GM19238 (cell line): Measurements from ENCODE around the gene TUBB1.
"Not testable (repeated sequence)": the region's sequence is repeated elsewhere in the genome, so short reads cannot be mapped to it uniquely, and the experiment has no call there.

Experiments
- DNase-seq: peaks from one replicate; pipeline ENCODE4 v3.0.0; 2011; ENCODE audit warnings: low spot score; ENCODE audit not compliant: insufficient read length

The TUBB1 gene

GRCh38 chr20:59018817-59019216, 412 bp upstream of the TUBB1 start:
- no peak for DNase-seq

GRCh38 chr20:59020938-59021551, 1.8 kb downstream of the TUBB1 start:
- DNase-seq, result no peak

DNA sequence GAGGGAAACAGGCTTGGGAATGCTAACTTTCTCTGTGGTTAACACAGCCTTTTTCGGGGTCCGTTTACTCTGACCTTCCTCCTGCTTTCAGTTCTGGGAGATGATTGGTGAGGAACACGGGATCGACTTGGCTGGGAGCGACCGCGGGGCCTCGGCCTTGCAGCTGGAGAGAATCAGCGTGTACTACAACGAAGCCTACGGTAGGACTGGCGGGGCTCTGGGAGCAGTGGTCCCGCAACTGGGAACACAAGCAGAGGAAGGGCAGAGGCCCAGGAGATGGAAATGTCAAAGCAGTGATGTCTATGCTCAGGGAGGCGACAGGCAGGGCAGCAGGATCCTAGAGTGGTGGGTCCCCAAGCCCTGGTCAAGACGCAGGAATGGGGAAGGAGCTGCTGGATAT, 3.5 kb downstream of the TUBB1 start:
- no peak for DNase-seq

GRCh38 chr20:59023616-59024015, 4.4 kb downstream of the TUBB1 start:
- DNase-seq, result no peak

GRCh38 chr20:59024111-59024530, 4.9 kb downstream of the TUBB1 start:
- DNase-seq, result no peak

- DNase-seq, result no peak
Observed at GRCh38 chr20:59025086-59025485, 5.9 kb downstream of the TUBB1 start.

DNA sequence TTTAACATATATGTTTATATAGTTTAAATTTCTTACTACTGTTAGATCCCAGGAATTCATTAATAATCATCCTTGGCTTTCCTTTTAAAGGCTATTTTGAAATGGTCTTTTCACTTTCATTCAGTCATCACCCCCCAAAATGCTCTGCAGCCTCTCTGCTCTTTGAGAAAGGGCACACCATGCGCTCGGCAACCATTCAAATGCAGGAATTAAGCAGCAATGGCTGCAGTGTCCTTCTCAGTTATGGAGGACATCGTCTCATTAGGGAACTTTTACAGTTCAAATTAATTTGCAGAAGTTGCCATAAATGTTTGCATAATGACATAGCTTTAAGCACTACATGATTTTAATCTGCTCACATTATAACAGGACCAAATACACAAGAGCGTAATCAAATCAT, 6.3 kb downstream of the TUBB1 start:
- no peak for DNase-seq

DNA sequence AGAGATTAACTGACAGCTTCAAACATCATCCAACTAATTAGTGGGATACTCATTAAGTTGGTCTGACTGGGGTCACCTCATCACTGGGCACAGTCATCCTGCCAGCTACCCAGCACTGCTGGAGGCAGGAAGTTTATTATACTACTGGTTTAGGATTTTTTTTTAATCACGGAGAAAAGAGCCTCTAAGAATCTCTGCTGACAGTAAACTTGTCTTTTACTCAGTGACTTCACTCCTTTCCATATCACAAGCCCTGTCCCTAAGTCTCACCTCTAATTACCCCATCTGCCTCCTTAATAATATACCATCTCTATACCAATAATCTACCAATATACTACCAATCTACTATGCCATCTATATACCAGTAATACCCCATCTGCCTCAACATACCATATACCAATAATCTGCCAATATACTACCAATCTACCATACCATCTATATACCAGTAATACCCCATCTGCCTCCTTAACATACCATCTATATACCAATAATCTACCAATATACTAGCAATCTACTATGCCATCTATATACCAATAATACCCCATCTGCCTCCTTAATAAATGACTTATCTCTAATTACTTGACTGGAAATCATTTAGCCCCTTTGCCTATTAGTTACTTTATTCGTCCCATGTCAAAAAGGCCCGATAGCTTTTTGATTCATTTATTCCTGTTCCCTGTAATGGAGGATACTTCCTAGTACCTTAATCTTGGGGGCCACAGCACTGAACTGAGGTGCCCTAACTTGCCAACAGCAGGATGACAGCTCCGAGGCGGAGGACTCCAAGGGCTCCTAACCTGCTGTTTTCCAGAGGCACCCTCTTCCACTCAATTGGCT, 7.9 kb downstream of the TUBB1 start:
- no peak for DNase-seq

DNA sequence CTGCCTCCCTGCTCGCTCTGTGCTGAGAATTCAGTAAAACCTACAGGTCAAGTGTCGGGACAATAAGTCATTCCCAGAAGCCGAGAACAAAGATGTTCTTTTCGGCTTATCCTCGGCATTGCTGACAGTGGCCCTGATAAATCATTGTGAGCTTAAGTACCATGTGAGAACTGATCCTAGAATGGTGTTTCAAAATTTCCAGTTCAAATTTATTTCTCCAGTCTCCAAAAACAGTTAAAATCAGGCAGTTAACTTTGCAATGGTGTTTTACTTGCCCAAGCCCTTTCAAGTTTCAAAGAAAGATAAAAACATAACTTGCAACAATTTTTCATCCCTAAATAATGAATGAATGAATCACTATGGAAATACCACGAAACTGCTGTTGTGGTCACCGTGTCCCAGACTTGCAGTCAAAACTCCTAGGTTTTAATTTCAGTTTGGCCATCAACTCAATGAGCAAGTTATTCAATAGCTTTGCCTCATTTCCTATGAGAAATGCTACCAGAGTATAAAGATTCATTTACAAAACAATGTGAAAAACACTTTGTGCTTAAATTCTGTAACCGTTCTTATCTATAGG, 8.6 kb downstream of the TUBB1 start:
- no peak for DNase-seq

DNA sequence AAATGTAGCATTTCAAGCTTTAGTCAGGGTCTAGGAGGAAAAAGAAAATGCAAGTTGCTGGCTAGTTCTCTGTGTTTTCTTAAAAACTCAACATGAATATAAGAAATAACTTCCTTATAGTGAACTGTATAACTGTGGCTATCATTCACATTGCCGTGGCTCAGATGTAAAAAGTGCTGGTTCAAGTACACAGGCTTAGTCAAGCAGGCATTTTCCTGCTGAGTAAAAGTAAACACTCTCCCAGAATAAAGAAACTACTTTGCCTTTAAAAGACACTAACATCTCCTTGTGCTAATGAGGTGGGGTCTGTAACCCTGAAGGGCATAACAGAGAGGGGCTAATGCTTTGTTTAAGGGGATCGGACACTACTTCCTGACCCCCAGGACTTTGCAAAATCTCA, 9.6 kb downstream of the TUBB1 start:
- DNase-seq, result no peak

DNA sequence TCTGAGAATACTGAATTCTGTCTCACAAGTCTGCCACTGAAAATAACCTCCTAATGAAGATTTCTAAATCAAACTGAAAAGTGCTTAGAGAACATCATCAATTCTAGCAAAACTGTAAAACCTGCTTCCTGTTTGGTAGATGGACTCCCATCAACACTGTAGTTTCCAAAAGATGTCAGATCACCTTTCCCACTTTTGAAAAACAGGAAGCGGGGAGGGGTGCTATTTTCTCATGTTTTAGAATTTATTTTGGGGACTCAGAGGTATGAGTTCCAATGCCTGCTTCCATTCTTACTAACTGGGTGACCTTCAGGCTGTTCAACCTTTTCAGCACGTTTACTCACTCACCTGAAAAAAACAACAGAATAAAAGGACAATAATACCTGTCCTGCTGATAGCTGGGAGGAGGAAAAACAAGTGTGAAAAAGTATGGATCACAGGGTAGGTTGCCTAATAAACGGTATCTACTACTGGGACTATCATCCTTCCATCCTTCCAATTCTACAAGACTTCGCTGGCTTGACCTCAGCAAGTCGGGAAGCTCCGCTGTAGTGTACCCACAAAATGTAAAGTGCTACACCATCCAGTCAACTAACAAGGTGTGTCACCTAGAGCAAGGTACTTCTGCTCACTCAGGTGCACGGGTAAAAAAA, 11.8 kb downstream of the TUBB1 start:
- DNase-seq, result no peak

- no peak for DNase-seq
Observed at GRCh38 chr20:59031564-59032022, 12.4 kb downstream of the TUBB1 start.

DNA sequence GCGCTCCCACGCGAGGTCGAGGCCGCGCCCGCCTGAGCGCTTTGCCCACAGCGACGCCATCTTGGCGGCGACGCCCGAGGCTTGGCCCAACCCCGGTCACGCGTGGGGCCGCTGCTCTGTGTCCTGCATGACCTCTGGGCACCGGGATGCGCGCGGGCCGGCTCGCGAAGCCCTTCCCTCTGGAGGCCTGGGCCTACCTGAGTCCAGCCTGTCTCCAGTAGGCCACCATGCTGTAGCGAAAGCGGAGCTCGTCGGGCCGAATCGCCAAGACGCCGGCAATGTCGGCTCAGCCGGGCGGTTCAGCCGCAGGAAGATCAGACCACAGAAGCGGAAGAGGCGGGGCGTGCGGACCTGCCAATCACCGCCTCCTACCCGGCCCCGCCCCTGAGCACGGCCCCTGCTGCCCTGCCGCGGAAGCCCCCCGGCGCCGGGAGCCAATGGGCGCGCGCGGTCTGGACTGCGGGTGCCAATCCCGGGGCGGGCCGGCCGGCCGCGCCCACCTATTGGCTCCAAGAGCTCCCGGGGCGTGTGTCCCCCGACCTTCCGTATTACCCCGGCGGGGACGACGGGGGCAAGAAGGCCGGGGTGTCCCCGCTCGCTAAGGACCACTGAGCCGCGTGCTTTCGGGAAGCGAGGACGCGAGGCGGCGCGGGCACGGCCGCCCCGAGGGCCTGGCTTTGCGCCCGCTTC, 12.9 kb downstream of the TUBB1 start, which contains the start of gene ATP5F1E:
Gene ATP5F1E (minus strand): TSS at position 313 of the 690 bp plus-strand sequence. CDS start 84 bp downstream, at position 229.
- peak; percentile 90 for DNase-seq

GRCh38 chr20:59032713-59033059, 13.5 kb downstream of the TUBB1 start:
- DNase-seq, result peak; percentile 26

- no peak for DNase-seq
Observed at GRCh38 chr20:59033093-59033492, 13.9 kb downstream of the TUBB1 start.

DNA sequence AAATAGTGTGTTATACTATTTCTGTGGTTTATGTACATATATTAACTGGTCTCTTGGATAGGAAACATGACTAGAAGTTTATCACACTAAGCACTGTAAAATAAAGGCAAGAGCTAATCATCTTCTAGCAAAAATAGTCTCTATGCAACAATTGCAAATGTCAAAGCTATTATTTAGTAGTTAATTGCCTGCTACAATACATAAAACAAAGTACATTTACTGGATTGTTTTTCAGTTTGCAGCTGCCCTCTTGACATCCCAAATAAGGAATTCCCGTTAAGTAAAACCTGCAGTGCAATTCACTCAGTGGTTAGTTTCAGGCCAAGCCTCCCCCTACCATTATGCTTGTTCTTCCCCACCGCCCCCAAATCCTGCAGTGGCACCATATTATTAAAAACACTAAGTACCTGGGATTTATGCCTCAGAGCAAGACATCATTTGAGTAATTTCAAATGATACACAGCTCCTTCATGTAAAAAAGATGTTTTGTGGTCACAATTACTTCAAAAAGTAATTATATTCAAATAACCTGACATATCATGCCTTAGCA, 14.5 kb downstream of the TUBB1 start:
- no peak for DNase-seq

- DNase-seq, result no peak
Observed at GRCh38 chr20:59035381-59035780, 16.2 kb downstream of the TUBB1 start.

DNA sequence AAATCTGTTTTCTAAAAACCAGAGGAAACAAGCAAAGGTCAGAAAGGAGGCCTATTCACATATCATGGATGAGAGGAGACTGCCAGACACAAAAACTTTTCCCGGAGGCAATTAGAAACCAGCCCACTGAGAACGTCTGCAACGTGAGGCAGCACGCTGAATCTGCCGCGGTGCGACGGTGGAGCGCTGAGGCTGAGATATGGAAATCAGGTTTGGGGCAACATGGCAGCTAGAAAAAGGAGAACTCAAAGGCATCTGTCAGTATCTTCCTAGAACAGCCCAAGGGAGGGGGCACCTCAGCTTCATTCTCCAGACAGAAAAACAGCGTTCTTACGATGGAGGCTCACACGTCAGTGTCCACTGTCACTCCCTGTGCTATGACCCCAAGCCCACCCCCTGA, 18.2 kb downstream of the TUBB1 start:
- no peak for DNase-seq

DNA sequence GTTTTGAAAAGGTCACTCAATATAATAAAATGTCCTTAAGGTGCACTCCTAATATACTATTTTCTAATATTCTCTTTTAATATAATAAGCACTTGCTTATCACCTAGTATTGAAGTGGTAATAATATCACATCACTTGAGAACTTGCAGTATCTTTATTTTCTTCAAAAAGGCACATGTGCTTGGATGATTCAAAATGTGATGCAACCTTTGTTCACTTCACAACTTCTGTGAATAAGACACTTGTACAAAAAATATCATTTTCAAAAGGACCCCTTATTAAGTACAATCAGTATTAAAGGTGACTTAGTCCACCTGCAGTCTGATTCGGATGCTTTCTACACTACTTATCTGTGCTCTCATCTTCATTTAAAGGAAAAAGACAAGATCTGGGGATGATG, 20.0 kb downstream of the TUBB1 start:
- no peak for DNase-seq

DNA sequence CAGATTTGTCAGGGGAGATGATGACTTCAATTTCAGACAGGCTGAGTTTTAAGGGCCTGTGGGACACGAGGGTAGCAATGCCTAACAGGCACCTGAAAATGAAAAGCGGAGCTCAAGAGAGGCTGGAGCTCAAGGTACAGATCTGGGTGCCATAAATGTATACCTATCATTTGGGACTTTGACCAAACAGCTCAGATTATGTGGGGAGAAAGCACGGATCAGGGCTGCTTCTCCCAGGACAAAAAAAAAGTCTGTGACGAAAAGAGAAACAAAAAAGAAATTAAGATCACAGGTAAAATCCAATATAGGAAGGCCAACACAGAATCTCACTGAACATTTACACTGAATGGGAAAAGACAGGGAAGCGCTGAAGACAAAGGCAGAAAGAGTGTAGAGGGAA, 21.4 kb downstream of the TUBB1 start:
- DNase-seq, result no peak

GRCh38 chr20:59041487-59041886, 22.3 kb downstream of the TUBB1 start:
- not testable (repeated sequence) for DNase-seq
